ELF-1 (cell line): Measurements from ENCODE around the gene SRA1.
A peak's percentile ranks its signal among the peaks of the same experiment; 100 is the strongest.

ENCODE experiments used
- DNase-seq: peaks from one replicate; pipeline ENCODE4 v3.0.0-alpha.2; 2016; ENCODE audit warnings: low read depth, low spot score

The SRA1 gene

GRCh38 chr5:140570488-140570887 lies 13.2 kb upstream of the SRA1 start:
- no peak for DNase-seq

DNA sequence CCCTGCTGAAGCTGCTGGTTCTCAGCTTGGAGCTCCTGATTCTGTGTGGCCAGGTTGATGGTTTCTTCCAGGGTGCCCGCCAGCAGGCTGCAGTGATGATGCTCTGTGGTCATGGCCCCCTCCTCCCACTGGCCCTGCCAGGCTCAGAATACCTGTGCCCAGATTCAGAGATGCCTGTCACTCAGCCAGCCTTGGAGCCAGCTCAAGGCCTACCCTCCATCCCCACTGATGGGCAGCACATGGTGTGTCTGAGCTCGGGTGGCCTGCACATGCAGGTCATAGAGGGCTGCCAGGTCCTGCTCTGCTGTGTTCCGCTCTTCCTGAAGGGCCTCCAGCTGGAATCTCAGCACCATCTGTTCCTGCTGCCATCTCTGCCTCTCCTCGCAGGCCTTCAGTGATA lies 12.8 kb upstream of the SRA1 start:
- DNase-seq = no peak

- no peak for DNase-seq
Measured at GRCh38 chr5:140569197-140569596, 11.9 kb upstream of the SRA1 start.

GRCh38 chr5:140568443-140569063 lies 11.3 kb upstream of the SRA1 start:
- peak; percentile 32 for DNase-seq

GRCh38 chr5:140567871-140568270 lies 10.6 kb upstream of the SRA1 start:
- DNase-seq = no peak

DNA sequence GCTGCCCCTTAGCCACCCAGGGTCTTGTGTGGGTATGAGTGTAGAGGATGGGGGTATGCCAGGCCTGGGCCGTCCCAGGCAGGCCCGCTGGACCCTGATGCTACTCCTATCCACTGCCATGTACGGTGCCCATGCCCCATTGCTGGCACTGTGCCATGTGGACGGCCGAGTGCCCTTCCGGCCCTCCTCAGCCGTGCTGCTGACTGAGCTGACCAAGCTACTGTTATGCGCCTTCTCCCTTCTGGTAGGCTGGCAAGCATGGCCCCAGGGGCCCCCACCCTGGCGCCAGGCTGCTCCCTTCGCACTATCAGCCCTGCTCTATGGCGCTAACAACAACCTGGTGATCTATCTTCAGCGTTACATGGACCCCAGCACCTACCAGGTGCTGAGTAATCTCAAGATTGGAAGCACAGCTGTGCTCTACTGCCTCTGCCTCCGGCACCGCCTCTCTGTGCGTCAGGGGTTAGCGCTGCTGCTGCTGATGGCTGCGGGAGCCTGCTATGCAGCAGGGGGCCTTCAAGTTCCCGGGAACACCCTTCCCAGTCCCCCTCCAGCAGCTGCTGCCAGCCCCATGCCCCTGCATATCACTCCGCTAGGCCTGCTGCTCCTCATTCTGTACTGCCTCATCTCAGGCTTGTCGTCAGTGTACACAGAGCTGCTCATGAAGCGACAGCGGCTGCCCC lies 10.0 kb upstream of the SRA1 start:
- no peak for DNase-seq

GRCh38 chr5:140566665-140567064 lies 9.4 kb upstream of the SRA1 start:
- DNase-seq = no peak

- peak; percentile 48 for DNase-seq
Measured at GRCh38 chr5:140565780-140566095, 8.5 kb upstream of the SRA1 start.

GRCh38 chr5:140565024-140565779 lies 7.9 kb upstream of the SRA1 start:
- no peak for DNase-seq

DNA sequence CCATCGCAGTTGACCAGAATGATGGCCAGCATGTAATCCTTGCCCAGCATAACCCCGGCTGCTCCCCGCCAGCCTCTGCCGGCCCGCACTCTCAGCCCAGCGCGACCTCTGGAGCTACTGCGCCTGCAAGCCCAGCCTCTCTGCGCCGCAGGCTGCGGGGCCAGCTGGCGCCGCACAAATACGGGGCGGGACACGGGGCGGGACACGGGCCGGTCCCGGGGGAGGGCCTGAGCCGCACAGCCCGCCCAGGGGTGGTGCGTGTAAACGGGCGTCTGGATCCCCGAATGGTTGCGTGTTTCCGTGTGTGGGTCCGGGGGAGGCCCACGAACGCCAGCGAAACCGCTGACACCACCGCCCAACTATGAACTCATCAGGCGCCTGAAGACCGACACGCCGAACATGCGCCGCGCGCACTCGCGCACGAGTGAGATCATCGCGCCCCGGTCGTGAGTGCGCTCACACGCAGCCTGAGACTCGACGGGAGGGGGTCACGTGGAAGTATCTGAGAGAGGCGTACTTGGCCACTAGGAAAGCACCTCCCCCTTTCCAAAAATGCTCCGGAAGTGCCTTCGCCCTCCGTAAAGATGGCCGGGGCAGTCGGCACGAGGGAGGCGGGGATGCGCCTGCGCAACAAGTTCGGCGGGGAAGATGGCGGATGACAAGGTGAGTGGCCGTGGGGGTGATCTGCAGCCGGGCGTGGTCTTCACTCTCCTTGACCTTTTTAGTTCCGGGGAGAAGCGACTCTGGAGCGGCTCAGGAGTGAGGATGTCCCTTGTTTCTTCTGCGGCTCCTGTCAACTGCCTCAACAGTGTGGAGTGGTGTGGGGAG lies 7.1 kb upstream of the SRA1 start, which contains the start of the genes APBB3 and SLC35A4:
APBB3 (minus strand) TSS at position 403 of the 828 bp plus-strand sequence; CDS start at position 50, 353 bp downstream.
SLC35A4 (plus strand) TSS at position 633 of the 828 bp plus-strand sequence. CDS start 2,342 bp downstream, outside the sequence.
- peak; percentile 95 for DNase-seq

- DNase-seq = no peak
Measured at GRCh38 chr5:140563596-140563995, 6.3 kb upstream of the SRA1 start.

DNA sequence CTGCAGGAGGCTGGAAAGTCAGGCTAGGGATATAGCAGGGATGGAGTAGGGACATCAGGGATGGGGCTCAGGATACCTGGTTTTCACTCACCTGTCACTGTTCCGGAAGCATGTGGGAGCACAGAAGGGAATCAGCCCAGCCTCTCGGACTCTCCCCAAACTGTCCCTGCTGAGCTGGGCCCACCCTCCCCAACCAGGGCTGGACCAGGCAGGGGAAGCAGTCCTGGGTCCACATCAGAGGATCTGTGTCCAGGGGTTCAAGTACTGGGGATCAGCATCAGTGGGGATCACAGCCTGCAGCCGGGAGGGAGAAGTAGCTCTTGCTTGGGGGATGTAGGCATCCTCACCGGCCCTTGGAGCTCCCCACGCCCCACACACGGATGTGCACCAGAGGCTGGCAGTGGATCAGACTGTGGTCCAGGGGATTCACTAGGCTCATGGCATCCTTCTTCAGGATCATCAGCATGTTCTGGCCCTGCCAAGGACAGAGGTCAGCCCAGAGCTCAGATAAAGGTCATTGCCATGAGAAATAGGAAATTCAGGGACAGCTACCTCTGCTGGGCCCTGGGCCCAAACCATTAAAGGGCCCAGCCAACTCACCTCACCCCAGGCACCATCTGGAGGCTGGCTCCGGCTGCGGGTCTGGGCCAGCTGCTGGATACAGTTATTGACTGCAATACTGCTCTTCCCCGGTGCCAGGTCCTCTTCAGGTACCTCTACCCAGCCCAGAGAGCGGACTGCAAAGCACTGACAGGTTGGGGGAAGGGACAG lies 4.7 kb upstream of the SRA1 start:
- no peak for DNase-seq

- no peak for DNase-seq
Measured at GRCh38 chr5:140560227-140560626, 3.0 kb upstream of the SRA1 start.

GRCh38 chr5:140558542-140558941 lies 1.3 kb upstream of the SRA1 start:
- DNase-seq = no peak

GRCh38 chr5:140557965-140558364 lies 692 bp upstream of the SRA1 start:
- no peak for DNase-seq

- no peak for DNase-seq
Measured at GRCh38 chr5:140556438-140556837, 835 bp downstream of the SRA1 start.

DNA sequence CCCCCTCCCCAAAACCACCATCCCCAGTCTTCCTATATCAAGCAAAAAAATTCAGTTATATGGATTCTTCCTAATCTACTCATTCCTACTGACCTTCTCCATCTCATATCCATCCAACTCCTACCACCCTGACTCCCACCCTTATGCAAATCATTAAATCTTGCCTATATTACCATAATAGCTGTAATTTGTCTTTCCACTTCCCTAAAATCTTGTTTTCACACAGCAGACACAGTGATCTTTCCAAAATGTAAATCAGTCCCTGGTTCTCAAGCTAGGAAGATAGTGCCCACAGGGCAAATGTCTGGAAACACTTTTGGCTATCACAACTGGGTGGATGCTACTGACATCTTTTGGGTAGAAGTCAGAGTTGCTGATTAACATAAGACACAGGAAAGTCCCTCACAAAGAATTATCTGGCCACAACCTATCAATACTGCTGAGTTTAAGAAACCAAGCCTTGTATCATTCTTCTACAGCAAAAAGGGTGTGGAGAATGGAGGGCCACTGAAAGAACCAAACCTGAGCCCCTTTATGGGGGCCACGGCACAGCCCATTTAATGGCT lies 1.4 kb downstream of the SRA1 start:
- DNase-seq = no peak

- DNase-seq = no peak
Measured at GRCh38 chr5:140554454-140554853, 2.8 kb downstream of the SRA1 start.

DNA sequence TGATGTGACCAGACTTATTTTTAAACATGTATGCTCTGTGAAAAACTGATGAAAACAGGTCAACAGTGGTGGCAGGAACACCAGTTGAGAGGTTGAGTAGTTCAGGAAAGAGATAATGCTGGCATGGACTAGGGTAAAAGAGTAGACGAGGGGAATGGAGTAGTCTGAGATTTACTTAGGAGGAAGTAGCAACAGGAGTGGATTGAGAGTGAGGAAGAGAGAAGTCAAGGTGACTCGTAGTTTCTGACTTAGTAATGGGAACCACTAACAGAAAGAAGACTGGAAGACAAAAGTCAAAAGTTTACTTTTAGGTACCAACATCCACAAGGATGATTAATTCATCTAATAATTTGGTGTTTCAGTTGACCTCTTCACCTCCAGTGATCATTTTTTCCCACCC lies 3.6 kb downstream of the SRA1 start:
- no peak for DNase-seq

GRCh38 chr5:140551872-140552271 lies 5.4 kb downstream of the SRA1 start:
- DNase-seq = no peak
